ENCODE results near the gene FOXO6. TPM values are rescaled to one million over a fixed set of nuclear protein-coding genes. Genes with fewer than 3 reads are reported as not detected.

The FOXO6 gene
- total and polyA plus RNA-seq, 8 donors: 0.63 to 2.8 (median 1.9) TPM

- intact Hi-C loops (cut with DNase I): no loop called here
- no peak overlapping the region for H3K27ac ChIP-seq
- no peak for TF ChIP-seq CTCF (IDR thresholded peaks at IDR 0.05)
- H3K36me3 ChIP-seq: no peaks in the 10 kb centered on the region
- DNase-seq: no peak
- H3K4me1 ChIP-seq: peaks cover 0 to 29% of the 10 kb centered on the region in 2 donors
- H3K4me3 ChIP-seq: no peak overlapping the region
- peaks cover 0 to 46% of the 10 kb centered on the region in 2 donors for H3K27me3 ChIP-seq
- H3K9me3 ChIP-seq: no peaks in the 10 kb centered on the region
- ATAC-seq: no peak
These were observed 18.5 kb downstream of the FOXO6 start for GRCh38 chr1:41379738-41380130.

- Histone ChIP-seq H3K36me3 (no peaks in the 10 kb centered on the region), H3K4me1 (peaks cover 0 to 29% of the 10 kb centered on the region in 2 donors), H3K9me3 (no peaks in the 10 kb centered on the region), H3K27ac (no peak overlapping the region), H3K4me3 (no peak overlapping the region), H3K27me3 (peaks cover 0 to 50% of the 10 kb centered on the region in 2 donors)
- TF ChIP-seq CTCF (IDR thresholded peaks at IDR 0.05): no peak
- DNase-seq (no peak), ATAC-seq (no peak)
- intact Hi-C loops (cut with DNase I): no loop called here
These were observed 19.0 kb downstream of the FOXO6 start for GRCh38 chr1:41380195-41380594.

- TF ChIP-seq CTCF (IDR thresholded peaks at IDR 0.05): no peak
- intact Hi-C loops (cut with DNase I): no loop called here
- peak overlapping the region in 1 of 2 donors; percentile 81 for H3K27ac ChIP-seq
These were observed 19.9 kb downstream of the FOXO6 start for GRCh38 chr1:41380979-41381691.

GRCh38 chr1:41381692-41382479, 20.7 kb downstream of the FOXO6 start:
- H3K4me3 ChIP-seq: peak overlapping the region; percentile 48 to 56
- ATAC-seq (peak; percentile 46), DNase-seq (peak in 1 of 4 donors; percentile 84)
- peaks cover 0 to 29% of the 10 kb centered on the region in 2 donors for H3K4me1 ChIP-seq
- no peaks in the 10 kb centered on the region for H3K9me3 ChIP-seq
- peaks cover 0 to 62% of the 10 kb centered on the region in 2 donors for H3K27me3 ChIP-seq
- peak overlapping the region; percentile 78 to 81 for H3K27ac ChIP-seq
- no peaks in the 10 kb centered on the region for H3K36me3 ChIP-seq
- no peak for TF ChIP-seq CTCF (IDR thresholded peaks at IDR 0.05)
- intact Hi-C loops (cut with DNase I): no loop called here

More at GRCh38 chr1:41380979-41381691, 19.9 kb downstream of the FOXO6 start:
- Histone ChIP-seq H3K4me3 (peak overlapping the region; percentile 5 to 56), H3K9me3 (no peaks in the 10 kb centered on the region), H3K36me3 (no peaks in the 10 kb centered on the region), H3K27me3 (peaks cover 0 to 60% of the 10 kb centered on the region in 2 donors), H3K4me1 (peaks cover 0 to 29% of the 10 kb centered on the region in 2 donors)
- ATAC-seq: peak; percentile 5
- DNase-seq: peak in 1 of 4 donors; percentile 75

Data from left lung (tissue), 10 donors.